Neutrophil (primary cell): ENCODE data around the gene WNT3A.
A peak's percentile ranks its signal among the peaks of the same experiment; 100 is the strongest.

Experiments
- H3K27ac ChIP-seq: fragments of 200-600 bp; sonication (generic); 2 replicates; pipeline ENCODE4 v1.5.1; 2016; ENCODE audit warnings: mild to moderate bottlenecking, moderate library complexity
- H3K27me3 ChIP-seq: fragments of 200-600 bp; sonication (generic); 2 replicates; pipeline ENCODE4 v1.6.0; 2016; ENCODE audit warnings: mild to moderate bottlenecking
- H3K36me3 ChIP-seq: fragments of 200-600 bp; sonication (generic); 2 replicates; pipeline ENCODE4 v1.5.1; 2017
- H3K4me1 ChIP-seq, 2 experiments: fragments of 200-600 bp in 1 of 2; sonication (generic) in 1 of 2; 1 replicate in 1 of 2; 2 replicates in 1 of 2; pipeline versions ENCODE4 v1.5.1 to v1.6.1; 2013 to 2016; ENCODE audit warnings: low read depth in 1 of 2, low read length in 1 of 2, mild to moderate bottlenecking in 1 of 2, moderate library complexity in 1 of 2; ENCODE audit not compliant: control insufficient read depth in 1 of 2, insufficient read depth in 1 of 2
- H3K4me3 ChIP-seq, 2 experiments: fragments of 200-600 bp in 1 of 2; sonication (generic) in 1 of 2; 1 replicate in 1 of 2; 2 replicates in 1 of 2; pipeline ENCODE4 v1.5.1; 2013 to 2016; ENCODE audit warnings: low read depth in 1 of 2, low read length in 1 of 2, mild to moderate bottlenecking in 1 of 2, moderate library complexity in 1 of 2
- H3K9me3 ChIP-seq: fragments of 200-600 bp; sonication (generic); 2 replicates; pipeline ENCODE4 v1.5.1; 2016
- CTCF ChIP-seq: fragments of 200-600 bp; sonication (generic); IDR thresholded peaks from 2 replicates; pipeline ENCODE4 v1.5.1; 2016; ENCODE audit warnings: antibody characterized with exemption

WNT3A gene

DNA sequence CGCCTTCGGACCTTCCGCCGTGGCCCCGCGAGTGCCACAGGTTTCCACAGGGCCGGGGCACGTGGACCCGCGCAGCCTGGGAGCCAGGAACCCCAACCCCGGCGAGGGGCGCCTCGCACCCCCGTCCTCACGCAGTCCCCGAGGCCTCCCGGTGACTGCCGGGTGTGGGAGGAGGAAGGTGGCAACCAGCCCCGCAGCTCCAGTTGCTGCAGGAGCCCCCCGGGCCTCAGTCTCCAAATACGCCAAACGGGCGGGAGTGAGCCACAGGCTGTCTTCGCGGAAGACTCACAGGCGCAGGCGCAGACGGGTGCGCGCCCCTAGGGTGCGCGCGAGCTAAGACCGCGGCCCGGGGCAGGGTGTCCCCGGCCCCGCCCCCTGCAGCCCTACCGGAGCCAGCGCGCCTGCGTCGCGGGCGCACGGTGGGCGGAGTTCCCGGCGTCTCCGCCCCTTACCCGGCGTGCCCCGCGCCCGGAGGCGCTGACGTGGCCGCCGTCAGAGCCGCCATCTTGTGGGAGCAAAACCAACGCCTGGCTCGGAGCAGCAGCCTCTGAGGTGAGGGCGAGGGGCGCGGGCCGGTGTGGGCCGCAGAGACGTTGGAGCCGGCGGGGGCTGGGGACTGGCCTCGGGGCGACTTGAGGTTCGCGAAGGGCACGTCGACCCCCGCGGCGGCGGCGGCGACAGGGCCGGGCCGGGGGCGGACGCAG, 75.6 kb downstream of the WNT3A start, which contains the start of gene ARF1:
ARF1 (plus strand) TSS at position 495 of the 704 bp plus-strand sequence. CDS start 14,407 bp downstream, outside the sequence.
- Histone ChIP-seq H3K27me3 (no peaks in the 10 kb centered on the region), H3K27ac (peak within 1 kb of the TSS; percentile 97), H3K4me3 (peak within 1 kb of the TSS; percentile 90 to 97), H3K4me1 (peaks cover 64 to 66% of the 10 kb centered on the region in 2 experiments), H3K9me3 (no peaks in the 10 kb centered on the region), H3K36me3 (no peaks in the 10 kb centered on the region)
- TF ChIP-seq CTCF: peak; percentile 61

DNA sequence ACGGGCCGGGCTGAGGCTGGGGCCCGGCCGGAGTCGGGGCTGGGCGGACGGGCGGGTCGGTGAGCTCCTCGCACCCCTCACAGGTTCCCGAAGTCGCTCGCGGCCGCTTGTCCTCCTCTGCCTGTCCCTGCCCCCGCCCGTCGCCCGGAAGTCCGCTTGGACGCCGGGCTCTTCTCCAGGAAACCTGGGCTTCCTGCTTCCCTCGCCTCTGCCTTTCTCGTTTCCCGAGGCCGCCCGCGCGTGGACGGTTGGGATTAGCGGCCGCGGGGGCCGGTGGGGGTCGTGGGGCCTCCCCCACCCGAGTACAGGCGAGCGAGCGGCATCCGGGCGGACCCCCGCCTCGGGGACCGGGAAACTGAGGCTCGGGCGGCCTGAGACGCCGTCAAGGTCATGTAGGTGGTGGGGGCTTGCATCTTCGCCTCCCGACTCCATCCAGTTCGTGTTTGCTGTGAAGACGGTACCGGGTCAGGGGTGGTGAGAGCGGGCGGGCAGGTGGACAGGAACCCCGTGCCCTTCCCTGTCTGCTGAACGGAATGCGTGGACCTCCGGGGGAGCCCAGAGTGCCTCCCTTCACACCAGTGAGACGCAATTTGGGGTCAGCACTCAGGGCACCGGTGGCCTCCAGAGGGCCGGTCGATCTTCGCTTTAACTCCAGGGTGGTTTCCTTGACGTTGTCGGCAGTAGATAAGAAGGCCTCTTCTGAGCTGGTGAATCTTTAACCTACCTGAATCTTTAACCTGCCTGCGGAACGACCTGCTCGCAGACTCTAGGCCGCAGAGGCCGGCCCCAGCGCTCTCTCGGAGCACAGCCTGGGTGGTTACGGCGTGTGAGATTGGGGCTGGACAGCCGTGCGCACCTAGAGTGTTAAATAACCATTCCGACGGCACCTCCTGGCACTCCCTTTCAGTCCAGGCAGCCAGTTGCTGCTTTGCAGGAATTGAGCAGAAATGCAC, 76.4 kb downstream of the WNT3A start:
- no peaks in the 10 kb centered on the region for H3K27me3 ChIP-seq
- H3K4me1 ChIP-seq: peaks cover 69 to 71% of the 10 kb centered on the region in 2 experiments
- no peaks in the 10 kb centered on the region for H3K36me3 ChIP-seq
- H3K9me3 ChIP-seq: no peaks in the 10 kb centered on the region
- peak overlapping the region; percentile 90 to 97 for H3K4me3 ChIP-seq
- H3K27ac ChIP-seq: peak overlapping the region; percentile 97
- no peak for TF ChIP-seq CTCF

- H3K36me3 ChIP-seq: no peaks in the 10 kb centered on the region
- H3K4me1 ChIP-seq: peaks cover 69 to 71% of the 10 kb centered on the region in 2 experiments
- peak overlapping the region; percentile 97 for H3K27ac ChIP-seq
- peak overlapping the region; percentile 90 to 97 for H3K4me3 ChIP-seq
- no peaks in the 10 kb centered on the region for H3K27me3 ChIP-seq
- no peaks in the 10 kb centered on the region for H3K9me3 ChIP-seq
- no peak for TF ChIP-seq CTCF
Observed at GRCh38 chr1:228083871-228084278, 77.1 kb downstream of the WNT3A start.

- H3K9me3 ChIP-seq: no peaks in the 10 kb centered on the region
- TF ChIP-seq CTCF: no peak
- peak overlapping the region; percentile 97 for H3K27ac ChIP-seq
- peaks cover 70 to 71% of the 10 kb centered on the region in 2 experiments for H3K4me1 ChIP-seq
- peak overlapping the region; percentile 90 to 97 for H3K4me3 ChIP-seq
- H3K36me3 ChIP-seq: no peaks in the 10 kb centered on the region
- no peaks in the 10 kb centered on the region for H3K27me3 ChIP-seq
Observed at GRCh38 chr1:228084325-228084724, 77.5 kb downstream of the WNT3A start.

DNA sequence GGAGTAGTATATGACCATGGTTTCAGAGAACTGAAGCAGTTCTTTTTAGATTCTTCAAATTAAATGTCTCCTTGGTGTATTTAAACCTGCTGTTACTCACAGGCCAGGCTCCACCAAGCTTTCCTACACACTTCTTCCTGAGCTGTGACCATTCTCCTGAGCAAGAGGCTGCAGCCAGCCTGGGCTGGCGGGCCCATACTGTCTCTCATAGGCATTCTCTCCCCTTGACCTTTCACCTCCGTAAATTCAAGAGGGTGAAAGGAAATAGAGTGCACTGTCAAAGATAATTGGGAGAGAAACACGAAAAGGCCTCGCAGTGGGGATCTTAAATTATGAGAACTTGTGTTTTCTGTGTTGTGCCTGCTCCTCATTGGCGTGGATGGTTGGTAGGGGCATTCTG, 78.0 kb downstream of the WNT3A start:
- H3K27me3 ChIP-seq: no peaks in the 10 kb centered on the region
- no peaks in the 10 kb centered on the region for H3K36me3 ChIP-seq
- H3K9me3 ChIP-seq: no peaks in the 10 kb centered on the region
- no peak for TF ChIP-seq CTCF
- H3K4me1 ChIP-seq: peaks cover 73 to 75% of the 10 kb centered on the region in 2 experiments
- peak overlapping the region; percentile 97 for H3K27ac ChIP-seq
- H3K4me3 ChIP-seq: peak overlapping the region; percentile 90 to 97
